NCI-H2171 (cell line): ENCODE results near the gene DHDDS.

Experiments
- DNase-seq: peaks from one replicate; lab custom pipeline; 2025; lab: John Stamatoyannopoulos, UW

DHDDS gene

DNA sequence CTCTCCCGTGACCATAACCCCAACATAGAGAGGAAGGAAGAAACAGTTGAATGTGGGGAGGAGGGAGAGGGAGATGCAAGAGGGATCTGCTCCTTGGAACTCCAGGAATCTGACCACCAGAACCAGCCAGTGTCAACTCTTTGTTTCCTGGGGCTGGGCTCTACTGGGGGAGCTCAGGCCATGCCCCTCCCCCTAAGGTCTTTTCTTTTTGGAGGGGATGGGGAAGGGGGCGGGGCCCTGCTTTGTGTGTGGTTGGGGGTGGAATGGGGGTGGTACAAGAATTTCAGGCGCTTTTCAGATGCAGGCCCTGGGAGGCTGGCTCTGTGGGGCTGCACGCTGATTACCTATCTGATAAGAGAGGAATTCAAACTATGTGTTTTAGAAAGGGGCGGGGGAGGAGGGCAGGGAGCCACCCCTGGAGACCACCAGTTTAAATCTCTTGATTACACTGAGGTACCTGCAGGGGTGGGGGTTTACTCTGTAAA, 13.2 kb upstream of the DHDDS start:
- DNase-seq: no peak

- DNase-seq: no peak
Measured at GRCh38 chr1:26419494-26419893, 12.6 kb upstream of the DHDDS start.

- no peak for DNase-seq
Measured at GRCh38 chr1:26429721-26430120, 2.4 kb upstream of the DHDDS start.

GRCh38 chr1:26432793-26433192, 672 bp downstream of the DHDDS start:
- no peak for DNase-seq

- DNase-seq: no peak
Measured at GRCh38 chr1:26434161-26434752, 2.1 kb downstream of the DHDDS start.

DNA sequence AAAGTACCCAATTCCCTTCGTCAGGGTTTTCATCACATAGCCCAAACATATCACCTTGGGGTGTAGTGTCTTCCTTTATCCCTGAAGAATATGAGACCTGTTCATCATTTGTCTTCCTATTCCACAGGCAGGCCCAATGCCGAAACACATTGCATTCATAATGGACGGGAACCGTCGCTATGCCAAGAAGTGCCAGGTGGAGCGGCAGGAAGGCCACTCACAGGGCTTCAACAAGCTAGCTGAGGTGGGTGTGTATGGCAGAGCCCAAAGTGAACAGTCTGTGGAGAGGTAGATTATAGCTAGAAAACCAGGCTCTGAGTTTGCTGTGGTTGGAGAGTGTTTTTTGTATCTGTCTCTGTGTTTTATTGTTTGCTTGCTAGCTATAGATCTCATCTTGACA, 5.9 kb downstream of the DHDDS start:
- no peak for DNase-seq

- no peak for DNase-seq
Measured at GRCh38 chr1:26440259-26440658, 8.1 kb downstream of the DHDDS start.

DNA sequence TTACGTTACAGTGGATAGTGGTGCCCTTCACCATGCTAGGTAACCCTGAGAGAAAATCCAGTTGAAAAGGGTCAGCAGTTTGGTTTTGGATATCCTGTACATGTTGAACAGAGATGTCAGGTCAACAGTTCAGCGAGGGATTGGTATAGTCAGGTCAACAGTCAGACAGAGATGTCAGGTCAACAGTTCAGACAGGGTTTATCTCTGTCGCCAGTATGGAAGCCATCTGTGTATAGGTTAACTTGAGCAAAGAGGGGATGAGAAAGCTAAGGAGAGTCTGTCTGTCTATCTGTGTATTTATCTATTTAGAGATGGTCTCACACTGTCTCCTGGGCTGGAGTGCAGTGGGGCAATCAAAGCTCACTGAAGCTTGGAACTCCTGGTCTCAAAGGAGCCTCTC, 17.7 kb downstream of the DHDDS start:
- DNase-seq: no peak

DNA sequence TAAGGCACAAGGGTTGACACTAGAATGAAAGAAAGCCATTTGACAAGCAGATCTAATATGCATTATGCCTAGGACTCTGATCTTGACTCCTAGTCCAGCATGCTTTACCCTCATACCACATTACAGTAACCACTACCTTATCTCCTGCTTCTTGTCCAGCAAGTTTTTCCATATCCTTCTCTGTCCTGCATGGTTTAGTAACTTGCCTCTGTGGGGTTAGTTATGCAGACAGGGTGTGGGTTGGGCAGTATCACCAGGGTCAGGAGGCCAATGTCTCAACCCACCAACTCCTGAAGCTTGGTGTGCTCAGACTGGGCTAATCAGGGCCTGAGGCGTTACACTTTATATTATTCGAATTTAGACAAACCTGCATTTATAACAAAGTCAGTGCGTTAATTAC, 18.8 kb downstream of the DHDDS start:
- DNase-seq: no peak

- DNase-seq: no peak
Measured at GRCh38 chr1:26452459-26453183, 20.5 kb downstream of the DHDDS start.

DNA sequence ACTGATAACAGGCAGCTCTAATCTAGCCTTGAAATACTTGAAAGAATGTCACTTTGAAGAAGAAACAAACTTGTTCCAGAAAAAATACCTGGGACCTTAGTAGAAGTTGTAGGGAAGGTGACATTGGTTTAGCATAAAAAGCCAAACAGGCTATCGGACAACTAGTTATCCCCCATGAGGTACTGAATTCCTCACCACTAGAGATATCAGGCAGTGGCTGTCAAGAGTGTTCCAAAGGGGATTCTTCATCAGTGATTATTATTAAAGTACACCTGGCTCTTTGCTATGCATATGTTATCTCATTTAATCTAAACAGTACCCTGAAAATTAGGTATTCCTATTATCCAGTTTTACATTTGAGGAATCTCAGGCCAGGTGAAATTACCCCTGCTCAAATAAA, 27.0 kb downstream of the DHDDS start:
- DNase-seq: no peak

GRCh38 chr1:26459573-26460031, 27.5 kb downstream of the DHDDS start:
- DNase-seq: no peak

DNA sequence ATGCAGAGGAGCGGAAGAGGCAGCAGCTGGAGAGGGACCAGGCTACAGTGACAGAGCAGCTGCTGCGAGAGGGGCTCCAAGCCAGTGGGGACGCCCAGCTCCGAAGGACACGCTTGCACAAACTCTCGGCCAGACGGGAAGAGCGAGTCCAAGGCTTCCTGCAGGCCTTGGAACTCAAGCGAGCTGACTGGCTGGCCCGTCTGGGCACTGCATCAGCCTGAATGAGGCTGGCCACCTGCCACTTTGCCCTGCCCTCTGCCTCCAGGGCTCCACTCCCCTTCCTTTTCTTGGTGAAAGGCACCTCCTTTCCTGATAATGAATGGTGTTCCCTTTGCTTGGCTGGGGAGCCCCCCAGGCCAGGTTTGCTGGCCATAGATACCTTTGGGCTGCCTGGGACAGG, 36.8 kb downstream of the DHDDS start:
- no peak for DNase-seq

DNA sequence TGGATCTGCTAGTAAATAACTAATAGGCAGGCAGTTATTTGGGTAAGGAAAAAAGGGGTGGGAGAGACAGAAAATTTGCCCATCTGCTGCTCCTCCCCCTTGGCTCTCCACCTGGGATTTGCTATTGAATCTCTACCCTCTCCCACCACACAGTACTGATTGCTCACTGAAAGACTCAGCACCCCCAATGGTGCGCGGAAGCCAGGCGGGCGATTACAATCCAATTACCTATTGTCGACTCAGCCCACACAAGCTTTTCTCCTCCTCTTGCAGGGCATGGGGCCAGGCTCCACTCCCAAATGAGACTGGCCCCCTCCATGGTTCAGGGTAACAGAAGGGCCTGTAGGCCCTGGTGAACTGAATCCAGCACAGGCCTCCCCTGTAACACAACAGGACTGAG, 37.4 kb downstream of the DHDDS start:
- no peak for DNase-seq

DNA sequence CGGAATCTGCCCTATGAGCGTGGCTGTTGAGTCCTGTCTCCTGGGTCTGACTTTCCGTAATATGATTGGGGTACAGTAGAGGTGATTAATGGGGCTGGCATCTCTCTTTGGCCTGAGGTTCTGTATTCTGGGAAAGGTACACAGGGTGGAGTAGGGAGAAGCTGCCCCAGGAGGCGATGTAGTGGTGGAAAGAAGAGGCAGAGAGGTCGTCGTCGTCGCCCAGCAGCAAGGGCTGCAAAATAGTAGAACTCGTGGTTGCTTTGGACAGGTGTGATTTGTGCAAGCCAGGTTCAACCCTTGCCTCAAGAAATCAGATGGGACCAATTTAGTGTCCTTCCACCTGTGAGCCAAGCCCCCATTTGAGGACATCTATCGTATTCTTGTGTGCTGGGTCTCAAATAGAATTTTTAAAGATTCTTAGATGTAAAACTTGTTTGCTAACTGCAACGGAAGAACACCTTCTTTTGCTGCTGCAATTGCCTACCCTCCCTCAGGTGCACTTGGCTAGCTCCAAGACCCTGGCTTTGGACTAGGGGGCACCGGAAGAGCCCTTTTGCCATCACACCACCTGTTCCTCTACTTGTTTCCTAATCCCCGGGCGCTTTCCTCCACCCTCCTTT, 38.9 kb downstream of the DHDDS start:
- DNase-seq: no peak

GRCh38 chr1:26471498-26472319, 39.6 kb downstream of the DHDDS start:
- peak; percentile 45 for DNase-seq

- DNase-seq: peak; percentile 96
Measured at GRCh38 chr1:26472320-26472900, 40.3 kb downstream of the DHDDS start, which contains the start of gene HMGN2. HMGN2 (plus strand) TSS chr1:26472440; CDS start chr1:26472613, 173 bp downstream.

DNA sequence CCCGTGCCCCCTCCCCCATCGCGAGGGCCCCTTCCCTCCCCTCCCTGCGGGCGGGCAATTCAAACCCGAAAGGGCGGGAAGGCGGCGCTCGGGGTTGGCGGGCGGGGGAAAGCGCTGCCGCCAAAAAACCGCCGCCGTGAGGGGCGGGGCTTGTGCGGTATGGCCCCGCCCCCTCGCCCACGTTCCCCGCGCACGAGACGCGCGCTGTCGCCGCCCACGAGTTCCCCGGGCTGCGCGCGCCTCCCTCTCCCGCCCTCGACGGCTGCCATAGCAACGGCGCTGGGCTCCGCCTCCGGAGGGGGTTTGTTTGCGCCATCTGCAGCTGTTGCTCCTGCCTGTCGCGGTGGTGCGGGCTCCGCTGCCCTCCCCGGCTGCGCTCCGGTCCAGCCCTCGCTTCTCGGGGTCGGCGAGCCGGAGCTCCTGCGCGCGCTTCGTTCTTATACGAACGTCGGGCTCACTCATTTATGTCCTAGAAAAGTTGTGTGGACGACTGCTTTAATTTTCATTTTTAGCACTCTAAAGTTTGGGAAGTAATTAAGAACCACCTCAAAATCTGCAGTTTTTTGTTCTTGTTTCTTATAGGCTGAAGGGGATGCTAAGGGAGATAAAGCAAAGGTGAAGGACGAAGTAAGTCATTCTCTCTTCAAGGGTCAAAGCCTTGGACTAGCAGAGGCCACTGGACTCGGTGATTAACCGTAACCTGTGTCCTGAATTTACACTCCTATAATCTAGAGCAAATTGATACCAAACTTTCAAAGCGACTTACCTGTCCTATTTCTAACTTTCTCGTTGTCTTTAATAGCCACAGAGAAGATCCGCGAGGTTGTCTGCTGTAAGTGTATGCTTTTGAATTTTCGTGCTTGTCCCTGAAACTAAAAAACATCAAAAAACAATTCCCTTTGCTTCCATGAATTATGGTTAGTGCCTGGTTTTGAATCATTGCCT, 41.1 kb downstream of the DHDDS start:
- peak; percentile 92 for DNase-seq

DNA sequence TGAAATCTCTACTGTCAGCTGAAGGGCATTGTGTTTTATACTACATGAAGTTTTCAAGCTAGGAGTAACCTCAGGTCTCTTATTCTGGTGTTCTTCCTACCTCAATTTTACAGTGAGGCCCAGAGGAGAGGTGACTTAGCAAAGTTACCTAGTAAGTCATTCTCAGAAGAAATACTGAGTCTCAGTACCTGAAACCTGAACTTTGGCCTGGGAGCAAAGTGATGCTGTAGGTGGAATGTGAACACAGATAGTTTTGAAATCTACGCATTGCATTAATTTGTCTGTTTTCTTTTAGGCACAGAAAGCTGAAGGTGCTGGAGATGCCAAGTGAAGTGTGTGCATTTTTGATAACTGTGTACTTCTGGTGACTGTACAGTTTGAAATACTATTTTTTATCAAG, 42.7 kb downstream of the DHDDS start:
- no peak for DNase-seq

DNA sequence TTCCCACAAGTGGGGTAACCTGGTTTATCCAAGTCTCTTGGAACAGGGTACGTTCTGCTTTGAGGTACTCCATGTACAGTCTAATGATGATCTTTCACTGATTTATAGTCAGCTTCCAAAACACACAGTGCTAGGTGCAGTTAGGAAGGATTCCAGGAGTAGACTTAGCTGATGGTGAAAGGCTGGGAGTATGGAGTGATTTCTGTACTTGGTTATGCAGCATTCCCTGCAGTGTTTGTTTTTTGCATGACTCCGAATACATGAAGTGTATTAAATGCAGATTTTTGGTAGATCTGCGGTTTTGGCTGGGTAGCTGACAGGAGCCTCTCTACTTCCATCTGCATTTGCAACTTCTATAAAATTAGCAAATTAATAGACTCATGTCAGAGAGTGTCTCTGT, 43.9 kb downstream of the DHDDS start:
- DNase-seq: no peak

DNA sequence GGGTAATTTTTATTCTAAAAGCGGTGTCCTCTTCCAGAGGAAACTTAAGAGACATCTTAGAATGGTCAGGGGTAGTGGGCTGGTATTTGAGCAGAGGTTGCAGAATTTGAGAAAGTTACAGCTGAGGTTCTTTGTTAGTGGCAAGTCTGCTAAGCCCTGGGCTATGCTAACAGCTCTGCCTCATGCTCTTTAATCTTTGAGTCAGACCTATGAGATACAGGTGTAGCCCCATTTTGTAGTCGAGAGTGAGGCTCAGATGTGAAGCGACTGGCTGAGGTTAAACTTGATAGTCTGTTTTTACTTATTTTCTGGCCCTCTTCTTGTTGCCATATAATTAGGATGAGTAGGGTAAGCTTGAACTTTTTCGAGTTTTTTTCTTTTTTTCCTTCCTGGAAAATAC, 44.8 kb downstream of the DHDDS start:
- DNase-seq: no peak
